GM23338 (cell line): ENCODE measurements around the gene SPATA1. TPM values are rescaled to one million over a fixed set of nuclear protein-coding genes. Genes with fewer than 3 reads are reported as not detected.
A peak's percentile ranks its signal among the peaks of the same experiment; 100 is the strongest.

Source experiments
- ATAC-seq: fragments of 200-7000 bp; cut with Tn5 transposase; 3 replicates; pipeline ENCODE4 v1.9.1; 2020
- DNase-seq: peaks from one replicate; pipeline ENCODE4 v3.0.0-alpha.2; 2015; ENCODE audit warnings: low spot score
- H2AFZ ChIP-seq: fragments of 200-600 bp; sonication (generic); 2 replicates; pipeline ENCODE4 v1.8.0; 2016; ENCODE audit warnings: antibody characterized with exemption, mild to moderate bottlenecking, moderate library complexity
- H3F3A ChIP-seq: fragments of 200-600 bp; sonication (generic); replicated peaks from 2 replicates; pipeline ENCODE4 v1.8.0; 2017; ENCODE audit warnings: antibody characterized with exemption, mixed run types, low read depth
- H3K27ac ChIP-seq: fragments of 200-600 bp; sonication (generic); 2 replicates; pipeline ENCODE4 v1.6.1; 2016; ENCODE audit warnings: low read depth
- H3K27me3 ChIP-seq: fragments of 200-600 bp; sonication (generic); 2 replicates; pipeline ENCODE4 v1.8.0; 2016; ENCODE audit warnings: mild to moderate bottlenecking, mixed run types, moderate library complexity; ENCODE audit not compliant: insufficient read depth
- H3K36me3 ChIP-seq: fragments of 200-600 bp; sonication (generic); 2 replicates; pipeline ENCODE4 v1.8.0; 2016; ENCODE audit warnings: mild to moderate bottlenecking; ENCODE audit not compliant: insufficient read depth
- H3K4me1 ChIP-seq: fragments of 200-600 bp; sonication (generic); 2 replicates; pipeline ENCODE4 v1.8.0; 2016; ENCODE audit warnings: mild to moderate bottlenecking, moderate library complexity; ENCODE audit not compliant: insufficient read depth
- H3K4me2 ChIP-seq: fragments of 200-600 bp; sonication (generic); 2 replicates; pipeline ENCODE4 v1.7.1; 2017; ENCODE audit warnings: mixed run types
- H3K4me3 ChIP-seq: fragments of 200-600 bp; sonication (generic); 2 replicates; pipeline ENCODE4 v1.6.1; 2016; ENCODE audit warnings: mixed run types
- H3K79me2 ChIP-seq: fragments of 200-600 bp; sonication (generic); replicated peaks from 2 replicates; pipeline ENCODE4 v1.8.0; 2017; ENCODE audit warnings: mild to moderate bottlenecking; ENCODE audit not compliant: insufficient read depth
- H3K9me2 ChIP-seq: fragments of 200-600 bp; sonication (generic); 2 replicates; pipeline ENCODE4 v1.8.0; 2017; ENCODE audit not compliant: insufficient read depth
- H4K20me1 ChIP-seq: fragments of 200-600 bp; sonication (generic); replicated peaks from 2 replicates; pipeline ENCODE4 v1.8.0; 2017; ENCODE audit warnings: mild to moderate bottlenecking; ENCODE audit not compliant: insufficient read depth
- H3K27ac Mint-ChIP-seq: 2 replicates; pipeline ENCODE4 v1.8.0; 2020; ENCODE audit warnings: inconsistent platforms, mild to moderate bottlenecking, moderate library complexity, mixed read lengths
- H3K27me3 Mint-ChIP-seq: 3 replicates; pipeline ENCODE4 v1.8.0; 2022; ENCODE audit warnings: low read depth, mild to moderate bottlenecking, moderate library complexity, mixed read lengths, inconsistent platforms; ENCODE audit not compliant: insufficient read depth, poor library complexity
- H3K36me3 Mint-ChIP-seq: 3 replicates; pipeline ENCODE4 v1.8.0; 2021; ENCODE audit warnings: low read depth, mild to moderate bottlenecking, inconsistent platforms, moderate library complexity, mixed read lengths
- H3K4me1 Mint-ChIP-seq: 3 replicates; pipeline ENCODE4 v1.8.0; 2020; ENCODE audit warnings: mild to moderate bottlenecking, inconsistent platforms, mixed read lengths
- H3K4me3 Mint-ChIP-seq: 3 replicates; pipeline ENCODE4 v1.8.0; 2021; ENCODE audit warnings: moderate library complexity, mild to moderate bottlenecking, inconsistent platforms, mixed read lengths
- H3K9me3 Mint-ChIP-seq: 3 replicates; pipeline ENCODE4 v1.8.0; 2020; ENCODE audit warnings: moderate library complexity, mild to moderate bottlenecking, inconsistent platforms, mixed read lengths
- CREB1 ChIP-seq: fragments of 250-450 bp; sonication (Bioruptor Pico); IDR thresholded peaks from 2 replicates; pipeline ENCODE4 v1.5.0; 2020; ENCODE audit warnings: low read depth, mild to moderate bottlenecking, moderate library complexity
- EZH2 ChIP-seq: fragments of 200-600 bp; sonication (generic); IDR thresholded peaks from one replicate; pipeline ENCODE4 v1.8.0; 2017; ENCODE audit warnings: antibody characterized with exemption, mild to moderate bottlenecking, low read depth; ENCODE audit not compliant: unreplicated experiment
- EZH2phosphoT487 ChIP-seq: fragments of 200-600 bp; sonication (generic); IDR thresholded peaks from one replicate; pipeline ENCODE4 v1.8.1; 2018; ENCODE audit warnings: antibody characterized with exemption; ENCODE audit not compliant: unreplicated experiment
- JUNB ChIP-seq: IDR thresholded peaks from one replicate; pipeline ENCODE4 v1.6.1; 2016; ENCODE audit warnings: antibody characterized with exemption; ENCODE audit not compliant: unreplicated experiment
- NANOG ChIP-seq: IDR thresholded peaks from 2 replicates; pipeline ENCODE4 v1.6.1; 2016; ENCODE audit warnings: antibody characterized with exemption, borderline replicate concordance
- POLR2AphosphoS5 ChIP-seq: IDR thresholded peaks from 2 replicates; pipeline ENCODE4 v1.6.1; 2016; ENCODE audit warnings: antibody characterized with exemption, low read depth
- STAT1 ChIP-seq: IDR thresholded peaks from one replicate; pipeline ENCODE4 v1.6.1; 2016; ENCODE audit warnings: antibody characterized with exemption; ENCODE audit not compliant: unreplicated experiment
- ZNF114 ChIP-seq: fragments of 250-450 bp; sonication (Bioruptor Pico); IDR thresholded peaks from 2 replicates; pipeline ENCODE4 v1.5.0; 2020; ENCODE audit warnings: mild to moderate bottlenecking, moderate library complexity
- ZNF331 ChIP-seq: fragments of 250-450 bp; sonication (Bioruptor Pico); IDR thresholded peaks from 2 replicates; pipeline ENCODE4 v1.5.0; 2020; ENCODE audit warnings: low read depth, mild to moderate bottlenecking, moderate library complexity
- polyA plus RNA-seq: library from polyadenylated mRNA; unstranded; fragments of >200 nt; fragmentation: Nextera tagmentation; extraction: Ambion mirVana; gene quantifications from 2 replicates; pipeline ENCODE4 v1.2.1, GENCODE V29; 2016
- total RNA-seq: library from RNA; depleted of rRNA; stranded (reverse); fragments of >200 nt; shearing (Covaris generic); gene quantifications from 2 replicates; pipeline ENCODE4 v1.2.3, GENCODE V29; 2014
- TF ChIP-seq, protein P1 (sequence below), 2 experiments: fragments of 200-600 bp in 1 of 2; sonication (generic) in 1 of 2; conservative IDR thresholded peaks; 2 replicates each; pipeline versions ENCODE4 v1.5.1 to v1.6.1; 2016 to 2017; ENCODE audit warnings: antibody characterized with exemption in 2 of 2, low read depth in 2 of 2, mild to moderate bottlenecking in 2 of 2, moderate library complexity in 1 of 2
- TF ChIP-seq, protein P2 (sequence below): fragments of 250-450 bp; sonication (Bioruptor Pico); IDR thresholded peaks from 2 replicates; pipeline ENCODE4 v1.5.0; 2020; ENCODE audit warnings: mild to moderate bottlenecking, moderate library complexity
- TF ChIP-seq, protein P3 (sequence below): IDR thresholded peaks from 2 replicates; pipeline ENCODE4 v1.6.1; 2016; ENCODE audit warnings: antibody characterized with exemption
- TF ChIP-seq, protein P4 (sequence below): IDR thresholded peaks from one replicate; pipeline ENCODE4 v1.6.1; 2018; ENCODE audit warnings: antibody characterized with exemption; ENCODE audit not compliant: unreplicated experiment

The SPATA1 gene
- total and polyA plus RNA-seq, 2 experiments from 2014 or later: 3.3 TPM; not detected in 1

DNA sequence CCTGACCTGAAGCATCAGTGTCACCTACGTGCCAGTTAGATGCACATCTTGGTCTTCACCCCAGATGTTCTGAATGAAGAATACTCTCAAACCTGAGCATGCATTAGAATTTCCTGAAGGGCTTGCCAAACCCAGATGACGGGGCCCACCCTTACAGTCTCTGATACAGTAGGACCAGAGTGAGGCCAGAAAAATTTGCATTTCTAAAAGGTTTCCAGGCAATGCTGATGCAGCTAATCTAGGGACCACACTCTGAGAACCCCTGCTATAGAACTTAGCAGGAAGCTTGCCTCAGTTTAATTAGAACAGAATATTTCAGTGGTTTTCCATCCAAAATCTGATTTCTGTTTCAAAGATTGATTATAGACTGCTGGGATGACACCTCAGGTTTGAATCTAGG lies 77.9 kb downstream of the SPATA1 start:
- peaks cover 6% of the 10 kb centered on the region; the same call in 1 of the 2 replicates for H3K9me2 ChIP-seq
- H3K27me3 ChIP-seq: no peaks in the 10 kb centered on the region
- DNase-seq: no peak
- H3K36me3 ChIP-seq: peaks cover 4% of the 10 kb centered on the region; the same call in 1 of the 2 replicates
- peaks cover 20% of the 10 kb centered on the region for H3K4me1 Mint-ChIP-seq
- no peak overlapping the region for H3K27ac ChIP-seq
- ATAC-seq: peak; percentile 25; the same call in 1 of the 3 replicates
- peak overlapping the region; percentile 55 for H3K4me2 ChIP-seq
- H3K4me1 ChIP-seq: peaks cover 19% of the 10 kb centered on the region
- H3K27me3 Mint-ChIP-seq: peaks cover 6% of the 10 kb centered on the region
- H2AFZ ChIP-seq: peak overlapping the region; percentile 84; the same call in 1 of the 2 replicates
- H4K20me1 ChIP-seq: no peaks in the 10 kb centered on the region
- no peak overlapping the region for H3K4me3 ChIP-seq
- H3K36me3 Mint-ChIP-seq: peaks cover 30% of the 10 kb centered on the region
- 0 out of 2 replicates have a peak, but pooled peaks cover 6% of the 10 kb centered on the region for H3F3A ChIP-seq
- H3K79me2 ChIP-seq: no peaks in the 10 kb centered on the region
- H3K27ac Mint-ChIP-seq: no peak overlapping the region
- TF ChIP-seq, protein P1, sequence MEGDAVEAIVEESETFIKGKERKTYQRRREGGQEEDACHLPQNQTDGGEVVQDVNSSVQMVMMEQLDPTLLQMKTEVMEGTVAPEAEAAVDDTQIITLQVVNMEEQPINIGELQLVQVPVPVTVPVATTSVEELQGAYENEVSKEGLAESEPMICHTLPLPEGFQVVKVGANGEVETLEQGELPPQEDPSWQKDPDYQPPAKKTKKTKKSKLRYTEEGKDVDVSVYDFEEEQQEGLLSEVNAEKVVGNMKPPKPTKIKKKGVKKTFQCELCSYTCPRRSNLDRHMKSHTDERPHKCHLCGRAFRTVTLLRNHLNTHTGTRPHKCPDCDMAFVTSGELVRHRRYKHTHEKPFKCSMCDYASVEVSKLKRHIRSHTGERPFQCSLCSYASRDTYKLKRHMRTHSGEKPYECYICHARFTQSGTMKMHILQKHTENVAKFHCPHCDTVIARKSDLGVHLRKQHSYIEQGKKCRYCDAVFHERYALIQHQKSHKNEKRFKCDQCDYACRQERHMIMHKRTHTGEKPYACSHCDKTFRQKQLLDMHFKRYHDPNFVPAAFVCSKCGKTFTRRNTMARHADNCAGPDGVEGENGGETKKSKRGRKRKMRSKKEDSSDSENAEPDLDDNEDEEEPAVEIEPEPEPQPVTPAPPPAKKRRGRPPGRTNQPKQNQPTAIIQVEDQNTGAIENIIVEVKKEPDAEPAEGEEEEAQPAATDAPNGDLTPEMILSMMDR (conservative IDR thresholded peaks at IDR 0.05; ENCODE audit: low read depth in 2 of 2): no peak
- TF ChIP-seq POLR2AphosphoS5 (no peak), CREB1 (no peak), ZNF331 (CRISPR knock-in tag) (no peak), NANOG (no peak), ZNF114 (CRISPR knock-in tag) (no peak), EZH2phosphoT487 (no peak), STAT1 (no peak), EZH2 (no peak), JUNB (no peak)
- TF ChIP-seq, protein P2, sequence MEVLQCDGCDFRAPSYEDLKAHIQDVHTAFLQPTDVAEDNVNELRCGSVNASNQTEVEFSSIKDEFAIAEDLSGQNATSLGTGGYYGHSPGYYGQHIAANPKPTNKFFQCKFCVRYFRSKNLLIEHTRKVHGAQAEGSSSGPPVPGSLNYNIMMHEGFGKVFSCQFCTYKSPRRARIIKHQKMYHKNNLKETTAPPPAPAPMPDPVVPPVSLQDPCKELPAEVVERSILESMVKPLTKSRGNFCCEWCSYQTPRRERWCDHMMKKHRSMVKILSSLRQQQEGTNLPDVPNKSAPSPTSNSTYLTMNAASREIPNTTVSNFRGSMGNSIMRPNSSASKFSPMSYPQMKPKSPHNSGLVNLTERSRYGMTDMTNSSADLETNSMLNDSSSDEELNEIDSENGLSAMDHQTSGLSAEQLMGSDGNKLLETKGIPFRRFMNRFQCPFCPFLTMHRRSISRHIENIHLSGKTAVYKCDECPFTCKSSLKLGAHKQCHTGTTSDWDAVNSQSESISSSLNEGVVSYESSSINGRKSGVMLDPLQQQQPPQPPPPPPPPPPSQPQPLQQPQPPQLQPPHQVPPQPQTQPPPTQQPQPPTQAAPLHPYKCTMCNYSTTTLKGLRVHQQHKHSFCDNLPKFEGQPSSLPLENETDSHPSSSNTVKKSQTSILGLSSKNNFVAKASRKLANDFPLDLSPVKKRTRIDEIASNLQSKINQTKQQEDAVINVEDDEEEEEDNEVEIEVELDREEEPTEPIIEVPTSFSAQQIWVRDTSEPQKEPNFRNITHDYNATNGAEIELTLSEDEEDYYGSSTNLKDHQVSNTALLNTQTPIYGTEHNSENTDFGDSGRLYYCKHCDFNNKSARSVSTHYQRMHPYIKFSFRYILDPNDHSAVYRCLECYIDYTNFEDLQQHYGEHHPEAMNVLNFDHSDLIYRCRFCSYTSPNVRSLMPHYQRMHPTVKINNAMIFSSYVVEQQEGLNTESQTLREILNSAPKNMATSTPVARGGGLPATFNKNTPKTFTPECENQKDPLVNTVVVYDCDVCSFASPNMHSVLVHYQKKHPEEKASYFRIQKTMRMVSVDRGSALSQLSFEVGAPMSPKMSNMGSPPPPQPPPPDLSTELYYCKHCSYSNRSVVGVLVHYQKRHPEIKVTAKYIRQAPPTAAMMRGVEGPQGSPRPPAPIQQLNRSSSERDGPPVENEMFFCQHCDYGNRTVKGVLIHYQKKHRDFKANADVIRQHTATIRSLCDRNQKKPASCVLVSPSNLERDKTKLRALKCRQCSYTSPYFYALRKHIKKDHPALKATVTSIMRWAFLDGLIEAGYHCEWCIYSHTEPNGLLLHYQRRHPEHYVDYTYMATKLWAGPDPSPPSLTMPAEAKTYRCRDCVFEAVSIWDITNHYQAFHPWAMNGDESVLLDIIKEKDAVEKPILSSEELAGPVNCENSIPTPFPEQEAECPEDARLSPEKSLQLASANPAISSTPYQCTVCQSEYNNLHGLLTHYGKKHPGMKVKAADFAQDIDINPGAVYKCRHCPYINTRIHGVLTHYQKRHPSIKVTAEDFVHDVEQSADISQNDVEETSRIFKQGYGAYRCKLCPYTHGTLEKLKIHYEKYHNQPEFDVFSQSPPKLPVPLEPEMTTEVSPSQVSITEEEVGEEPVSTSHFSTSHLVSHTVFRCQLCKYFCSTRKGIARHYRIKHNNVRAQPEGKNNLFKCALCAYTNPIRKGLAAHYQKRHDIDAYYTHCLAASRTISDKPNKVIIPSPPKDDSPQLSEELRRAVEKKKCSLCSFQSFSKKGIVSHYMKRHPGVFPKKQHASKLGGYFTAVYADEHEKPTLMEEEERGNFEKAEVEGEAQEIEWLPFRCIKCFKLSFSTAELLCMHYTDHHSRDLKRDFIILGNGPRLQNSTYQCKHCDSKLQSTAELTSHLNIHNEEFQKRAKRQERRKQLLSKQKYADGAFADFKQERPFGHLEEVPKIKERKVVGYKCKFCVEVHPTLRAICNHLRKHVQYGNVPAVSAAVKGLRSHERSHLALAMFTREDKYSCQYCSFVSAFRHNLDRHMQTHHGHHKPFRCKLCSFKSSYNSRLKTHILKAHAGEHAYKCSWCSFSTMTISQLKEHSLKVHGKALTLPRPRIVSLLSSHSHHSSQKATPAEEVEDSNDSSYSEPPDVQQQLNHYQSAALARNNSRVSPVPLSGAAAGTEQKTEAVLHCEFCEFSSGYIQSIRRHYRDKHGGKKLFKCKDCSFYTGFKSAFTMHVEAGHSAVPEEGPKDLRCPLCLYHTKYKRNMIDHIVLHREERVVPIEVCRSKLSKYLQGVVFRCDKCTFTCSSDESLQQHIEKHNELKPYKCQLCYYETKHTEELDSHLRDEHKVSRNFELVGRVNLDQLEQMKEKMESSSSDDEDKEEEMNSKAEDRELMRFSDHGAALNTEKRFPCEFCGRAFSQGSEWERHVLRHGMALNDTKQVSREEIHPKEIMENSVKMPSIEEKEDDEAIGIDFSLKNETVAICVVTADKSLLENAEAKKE (CRISPR knock-in tag): no peak
- TF ChIP-seq, protein P3, sequence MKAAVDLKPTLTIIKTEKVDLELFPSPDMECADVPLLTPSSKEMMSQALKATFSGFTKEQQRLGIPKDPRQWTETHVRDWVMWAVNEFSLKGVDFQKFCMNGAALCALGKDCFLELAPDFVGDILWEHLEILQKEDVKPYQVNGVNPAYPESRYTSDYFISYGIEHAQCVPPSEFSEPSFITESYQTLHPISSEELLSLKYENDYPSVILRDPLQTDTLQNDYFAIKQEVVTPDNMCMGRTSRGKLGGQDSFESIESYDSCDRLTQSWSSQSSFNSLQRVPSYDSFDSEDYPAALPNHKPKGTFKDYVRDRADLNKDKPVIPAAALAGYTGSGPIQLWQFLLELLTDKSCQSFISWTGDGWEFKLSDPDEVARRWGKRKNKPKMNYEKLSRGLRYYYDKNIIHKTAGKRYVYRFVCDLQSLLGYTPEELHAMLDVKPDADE: no peak
- TF ChIP-seq, protein P4, sequence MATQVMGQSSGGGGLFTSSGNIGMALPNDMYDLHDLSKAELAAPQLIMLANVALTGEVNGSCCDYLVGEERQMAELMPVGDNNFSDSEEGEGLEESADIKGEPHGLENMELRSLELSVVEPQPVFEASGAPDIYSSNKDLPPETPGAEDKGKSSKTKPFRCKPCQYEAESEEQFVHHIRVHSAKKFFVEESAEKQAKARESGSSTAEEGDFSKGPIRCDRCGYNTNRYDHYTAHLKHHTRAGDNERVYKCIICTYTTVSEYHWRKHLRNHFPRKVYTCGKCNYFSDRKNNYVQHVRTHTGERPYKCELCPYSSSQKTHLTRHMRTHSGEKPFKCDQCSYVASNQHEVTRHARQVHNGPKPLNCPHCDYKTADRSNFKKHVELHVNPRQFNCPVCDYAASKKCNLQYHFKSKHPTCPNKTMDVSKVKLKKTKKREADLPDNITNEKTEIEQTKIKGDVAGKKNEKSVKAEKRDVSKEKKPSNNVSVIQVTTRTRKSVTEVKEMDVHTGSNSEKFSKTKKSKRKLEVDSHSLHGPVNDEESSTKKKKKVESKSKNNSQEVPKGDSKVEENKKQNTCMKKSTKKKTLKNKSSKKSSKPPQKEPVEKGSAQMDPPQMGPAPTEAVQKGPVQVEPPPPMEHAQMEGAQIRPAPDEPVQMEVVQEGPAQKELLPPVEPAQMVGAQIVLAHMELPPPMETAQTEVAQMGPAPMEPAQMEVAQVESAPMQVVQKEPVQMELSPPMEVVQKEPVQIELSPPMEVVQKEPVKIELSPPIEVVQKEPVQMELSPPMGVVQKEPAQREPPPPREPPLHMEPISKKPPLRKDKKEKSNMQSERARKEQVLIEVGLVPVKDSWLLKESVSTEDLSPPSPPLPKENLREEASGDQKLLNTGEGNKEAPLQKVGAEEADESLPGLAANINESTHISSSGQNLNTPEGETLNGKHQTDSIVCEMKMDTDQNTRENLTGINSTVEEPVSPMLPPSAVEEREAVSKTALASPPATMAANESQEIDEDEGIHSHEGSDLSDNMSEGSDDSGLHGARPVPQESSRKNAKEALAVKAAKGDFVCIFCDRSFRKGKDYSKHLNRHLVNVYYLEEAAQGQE: no peak
- H3K4me3 Mint-ChIP-seq: no peak overlapping the region
- peaks cover 34% of the 10 kb centered on the region for H3K9me3 Mint-ChIP-seq
